AG20443 (cell line): ENCODE measurements around the gene EXOC3L1.

Experiments used
- DNase-seq: peaks from one replicate; pipeline ENCODE4 v3.0.0; 2012; ENCODE audit warnings: low spot score, mixed read lengths

The EXOC3L1 gene

GRCh38 chr16:67181346-67181745 is 8.6 kb downstream of the EXOC3L1 start:
- DNase-seq, result peak; percentile 48

- DNase-seq, result no peak
Observed at GRCh38 chr16:67180166-67180565, 9.8 kb downstream of the EXOC3L1 start.

- DNase-seq, result no peak
Observed at GRCh38 chr16:67179421-67180080, 10.4 kb downstream of the EXOC3L1 start.

GRCh38 chr16:67177743-67178699 is 11.9 kb downstream of the EXOC3L1 start:
- peak; percentile 72 for DNase-seq

GRCh38 chr16:67176662-67177061 is 13.3 kb downstream of the EXOC3L1 start:
- DNase-seq, result no peak

GRCh38 chr16:67174706-67175231 is 15.2 kb downstream of the EXOC3L1 start:
- DNase-seq, result no peak

GRCh38 chr16:67173808-67174705 is 15.9 kb downstream of the EXOC3L1 start:
- peak; percentile 86 for DNase-seq

GRCh38 chr16:67173323-67173722 is 16.6 kb downstream of the EXOC3L1 start:
- no peak for DNase-seq

- DNase-seq, result no peak
Observed at GRCh38 chr16:67170949-67171649, 18.8 kb downstream of the EXOC3L1 start.

- DNase-seq, result peak; percentile 82
Observed at GRCh38 chr16:67170168-67170948, 19.6 kb downstream of the EXOC3L1 start, which contains the start of gene NOL3. Gene NOL3 (plus strand): TSS chr16:67170538.

GRCh38 chr16:67169642-67170167 is 20.2 kb downstream of the EXOC3L1 start:
- DNase-seq, result no peak

- DNase-seq, result no peak
Observed at GRCh38 chr16:67169011-67169451, 20.9 kb downstream of the EXOC3L1 start.

- no peak for DNase-seq
Observed at GRCh38 chr16:67167588-67167987, 22.3 kb downstream of the EXOC3L1 start.

GRCh38 chr16:67166598-67167168 is 23.3 kb downstream of the EXOC3L1 start:
- no peak for DNase-seq

- no peak for DNase-seq
Observed at GRCh38 chr16:67166110-67166547, 23.8 kb downstream of the EXOC3L1 start.

GRCh38 chr16:67165121-67166078 is 24.5 kb downstream of the EXOC3L1 start:
- no peak for DNase-seq

- DNase-seq, result peak; percentile 81
Observed at GRCh38 chr16:67164599-67165061, 25.3 kb downstream of the EXOC3L1 start, which contains the start of gene HSF4. Gene HSF4 (plus strand): TSS chr16:67164745. CDS start chr16:67164812, 67 bp downstream.

GRCh38 chr16:67163999-67164558 is 25.9 kb downstream of the EXOC3L1 start:
- no peak for DNase-seq
